GM12874 (cell line): ENCODE measurements around the gene SLC48A1.

Experiments
- CTCF ChIP-seq: IDR thresholded peaks from 2 replicates; pipeline ENCODE4 v1.5.1; 2011; ENCODE audit warnings: low read depth, mild to moderate bottlenecking, control low read depth, low read length, moderate library complexity; ENCODE audit not compliant: insufficient read depth

The SLC48A1 gene

DNA sequence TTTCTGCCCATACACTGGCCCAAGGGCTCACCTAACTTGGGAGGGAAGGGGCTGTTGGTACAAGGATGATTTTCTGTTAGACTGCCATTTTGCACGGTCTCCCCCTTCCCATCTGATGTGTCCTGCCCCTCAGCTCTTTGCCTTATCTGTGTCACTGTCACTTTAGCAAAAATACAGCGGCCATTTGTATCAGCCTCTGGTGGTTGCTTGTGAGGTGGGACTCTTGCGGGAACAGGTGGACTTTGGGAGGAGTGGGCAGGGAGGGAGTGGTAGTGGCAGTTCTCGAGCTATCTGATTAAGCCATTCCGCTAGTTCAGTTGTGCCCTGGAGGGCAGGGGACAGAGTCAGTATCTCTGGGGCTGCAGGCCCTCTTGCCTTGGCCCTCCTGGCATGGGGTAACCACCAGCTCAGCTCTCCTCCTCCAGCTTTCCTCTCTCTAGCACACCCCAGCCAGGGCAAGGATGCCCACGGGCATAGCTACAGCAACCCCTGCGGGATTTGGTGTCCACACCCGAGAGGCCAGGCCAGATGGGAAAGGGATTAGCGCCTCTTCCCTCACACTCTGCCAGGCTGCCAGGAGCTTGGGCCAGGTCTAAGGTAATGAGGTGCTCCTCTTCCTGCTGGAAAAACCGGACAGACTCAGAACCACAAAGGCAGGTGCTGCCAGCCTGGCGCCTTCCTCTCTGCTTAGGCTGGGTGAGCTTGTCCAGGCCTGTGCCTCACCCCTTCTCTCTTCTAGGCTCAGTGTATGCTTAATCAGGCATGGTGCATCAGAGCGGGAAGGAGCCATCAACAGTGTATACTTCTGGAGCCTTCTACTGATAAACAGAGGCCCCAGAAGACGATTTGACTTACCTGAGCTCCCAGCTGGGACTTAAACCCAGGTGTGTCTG lies 8.7 kb downstream of the SLC48A1 start:
- TF ChIP-seq CTCF: no peak

GRCh38 chr12:47782372-47782770 lies 9.3 kb downstream of the SLC48A1 start:
- no peak for TF ChIP-seq CTCF

DNA sequence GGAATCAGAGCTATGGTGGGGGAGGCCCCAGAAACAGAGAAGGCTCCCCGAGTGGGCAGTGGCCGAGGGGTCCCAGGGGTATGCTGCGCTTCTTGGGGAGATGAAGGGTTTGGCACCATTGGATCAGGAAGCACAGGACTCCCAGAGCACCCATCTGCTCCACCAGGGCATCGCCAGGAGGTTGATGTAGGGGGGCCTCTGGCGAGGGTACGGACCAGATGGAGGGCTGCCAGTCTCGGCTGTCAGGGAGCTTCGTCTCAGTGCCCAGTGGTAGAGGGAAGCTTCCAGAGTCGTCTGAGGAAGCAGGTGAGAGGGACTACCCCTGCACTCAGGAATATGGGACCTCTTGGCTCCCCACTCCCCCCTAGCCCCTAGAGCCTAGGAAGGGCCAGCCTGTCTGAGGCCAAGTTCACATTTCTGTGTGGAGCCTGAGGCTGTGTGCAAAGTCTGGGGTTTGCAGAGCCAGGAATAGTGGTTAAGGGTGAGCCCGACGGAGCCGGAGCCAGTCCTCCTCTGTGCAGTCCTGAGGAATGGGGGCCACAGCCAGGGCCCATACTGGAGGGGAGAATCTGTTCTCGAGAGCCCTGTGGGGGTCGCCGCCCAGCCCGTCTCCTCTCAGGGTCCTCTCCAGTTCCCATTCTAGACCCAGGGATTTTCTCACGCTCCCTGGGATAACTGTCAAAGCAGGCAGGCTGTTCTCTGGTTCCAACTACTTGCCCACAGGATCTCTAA lies 10.2 kb downstream of the SLC48A1 start:
- TF ChIP-seq CTCF: no peak

DNA sequence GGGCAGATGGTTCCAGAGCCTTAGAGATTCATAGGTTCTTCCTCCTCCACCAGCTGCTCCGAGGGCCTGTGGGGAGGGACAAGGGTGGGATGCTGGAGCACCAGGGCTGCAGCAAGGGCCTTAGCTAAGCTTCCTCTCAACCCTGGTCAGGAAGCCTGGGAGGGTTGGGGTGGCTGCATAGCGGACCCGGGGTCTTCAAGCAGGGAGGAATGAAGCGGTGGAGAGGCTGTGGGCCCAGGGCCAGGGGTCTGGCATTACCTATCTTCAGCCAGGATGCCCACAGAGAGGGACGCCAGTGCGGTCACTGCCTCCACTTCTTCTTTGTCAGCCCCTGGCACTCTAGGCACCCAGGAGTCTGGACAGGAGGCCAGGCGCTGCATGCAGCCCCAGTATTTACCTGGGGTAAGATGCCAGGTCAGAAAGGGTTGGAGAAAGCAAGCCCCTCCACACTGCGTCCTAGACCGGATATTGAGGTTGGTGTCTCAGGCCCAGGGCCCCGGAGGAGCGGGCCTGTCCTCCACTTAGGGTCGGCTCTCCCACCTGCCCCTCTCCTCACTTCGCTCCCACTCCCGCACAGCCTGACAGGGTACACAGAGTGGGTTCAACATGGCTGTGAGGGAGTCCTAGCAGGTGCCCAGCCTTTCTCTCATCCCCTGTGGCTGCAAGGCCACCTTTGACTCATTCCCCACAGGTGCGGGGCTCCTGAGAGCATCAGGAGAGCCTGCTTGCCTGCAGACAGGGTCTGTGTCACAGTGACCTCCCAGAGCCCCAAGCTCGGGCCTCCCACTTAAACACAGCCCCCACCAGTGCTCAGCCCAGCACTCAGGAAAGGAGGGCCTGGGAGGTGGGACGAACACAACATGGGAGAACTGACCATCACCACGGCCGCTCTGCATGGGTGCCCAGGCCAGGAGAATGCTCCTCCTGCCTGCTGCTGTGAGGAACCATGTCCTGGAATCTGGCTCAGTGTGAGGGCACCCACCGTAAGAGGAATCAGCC lies 11.1 kb downstream of the SLC48A1 start:
- TF ChIP-seq CTCF: no peak

- no peak for TF ChIP-seq CTCF
Observed at GRCh38 chr12:47785036-47785886, 12.2 kb downstream of the SLC48A1 start.

DNA sequence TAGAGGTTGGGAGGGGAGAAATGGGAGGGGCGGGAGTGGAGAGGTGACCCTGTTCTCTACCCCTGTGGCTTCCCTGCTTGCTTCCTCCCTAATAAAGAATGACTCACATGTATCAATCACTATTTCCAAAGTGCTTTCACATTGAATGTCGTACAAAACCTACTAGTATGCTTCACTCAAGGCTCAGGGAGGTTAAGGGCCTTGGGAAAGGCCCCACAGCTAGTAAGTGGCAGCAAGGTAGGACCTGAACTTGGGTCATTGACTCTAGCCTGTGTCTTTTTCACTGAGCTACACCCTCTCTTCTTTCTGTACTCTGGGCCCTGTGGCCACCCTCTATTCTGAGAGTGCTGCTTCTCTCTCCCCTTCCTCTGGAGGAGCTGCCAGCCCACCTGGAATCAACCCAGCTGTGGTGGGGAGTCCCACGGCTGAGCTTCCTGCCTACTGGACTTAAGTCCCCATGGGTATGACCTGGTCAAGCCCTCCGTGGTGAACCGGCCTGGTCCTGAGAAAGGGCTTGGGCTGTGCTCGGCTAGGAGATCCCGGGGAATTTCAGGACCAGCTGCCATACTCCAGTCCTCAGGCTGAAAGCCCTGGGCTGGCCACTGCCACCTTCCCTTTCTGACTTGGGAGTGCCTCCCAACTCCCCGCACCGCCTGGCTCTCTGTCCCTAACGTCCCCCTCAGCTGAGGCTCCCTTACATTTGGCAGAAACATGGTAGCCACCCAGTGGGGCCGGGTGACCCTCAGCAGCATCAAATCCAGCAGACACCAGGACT lies 13.0 kb downstream of the SLC48A1 start:
- no peak for TF ChIP-seq CTCF
